Measurements from ENCODE around the gene INMT.

GRCh38 chr7:30733691-30734090 is 18.2 kb upstream of the INMT start:
- TF ChIP-seq CTCF (IDR thresholded peaks at IDR 0.05) = no peak
- TF ChIP-seq ZFX (IDR thresholded peaks at IDR 0.05; ENCODE audit: borderline replicate concordance) = no peak
